M059J (cell line): ENCODE results near the gene GTF3A. TPM values are rescaled to one million over a fixed set of nuclear protein-coding genes. Genes with fewer than 3 reads are reported as not detected.

ENCODE experiments used
- DNase-seq: peaks from one replicate; pipeline ENCODE4 v3.0.0-alpha.2; 2012; ENCODE audit warnings: low read depth
- total RNA-seq: library from RNA; depleted of rRNA; stranded (reverse); fragments of >200 nt; shearing (Covaris generic); gene quantifications from 2 replicates; pipeline ENCODE4 v1.2.3, GENCODE V29; 2014

Gene GTF3A
- total RNA-seq, 1 experiment from 2014 or later, result 148 TPM

- DNase-seq, result no peak
These were observed 23.9 kb downstream of the GTF3A start for GRCh38 chr13:27448308-27448707.

GRCh38 chr13:27449081-27449603, 24.7 kb downstream of the GTF3A start:
- no peak for DNase-seq

GRCh38 chr13:27449936-27450828, 25.8 kb downstream of the GTF3A start, which contains the start of gene MTIF3:
Gene MTIF3, minus strand, starts transcription at chr13:27450564. Its CDS starts 10,116 bp downstream, at chr13:27440448.
- DNase-seq, result peak; percentile 87

- DNase-seq, result peak; percentile 71
These were observed 26.6 kb downstream of the GTF3A start for GRCh38 chr13:27450921-27451471.

- peak; percentile 5 for DNase-seq
These were observed 31.0 kb downstream of the GTF3A start for GRCh38 chr13:27455331-27455855.

- no peak for DNase-seq
These were observed 37.6 kb downstream of the GTF3A start for GRCh38 chr13:27461940-27462584.

GRCh38 chr13:27463500-27463899, 39.1 kb downstream of the GTF3A start:
- DNase-seq, result no peak

GRCh38 chr13:27465611-27466010, 41.2 kb downstream of the GTF3A start:
- DNase-seq, result no peak

- peak; percentile 15 for DNase-seq
These were observed 42.1 kb downstream of the GTF3A start for GRCh38 chr13:27466513-27466912.

- DNase-seq, result no peak
These were observed 45.8 kb downstream of the GTF3A start for GRCh38 chr13:27470075-27470820.

- no peak for DNase-seq
These were observed 48.0 kb downstream of the GTF3A start for GRCh38 chr13:27472441-27472840.

GRCh38 chr13:27472941-27473340, 48.5 kb downstream of the GTF3A start:
- no peak for DNase-seq

GRCh38 chr13:27474751-27475268, 50.4 kb downstream of the GTF3A start:
- DNase-seq, result no peak

GRCh38 chr13:27476943-27477703, 52.7 kb downstream of the GTF3A start:
- DNase-seq, result peak; percentile 17

GRCh38 chr13:27481766-27482165, 57.3 kb downstream of the GTF3A start:
- peak; percentile 20 for DNase-seq

GRCh38 chr13:27482983-27483382, 58.6 kb downstream of the GTF3A start:
- DNase-seq, result peak; percentile 7

- DNase-seq, result no peak
These were observed 59.0 kb downstream of the GTF3A start for GRCh38 chr13:27483421-27483820.
